Mammary epithelial cell (primary cell): ENCODE measurements around the gene ADAT1.

Source experiments
- CTCF ChIP-seq, 2 donors: IDR thresholded peaks in 1 of 2; conservative IDR thresholded peaks in 1 of 2; 2 replicates each; pipeline ENCODE4 v1.5.1; 2011 to 2012; ENCODE audit warnings: inconsistent platforms in 2 of 2, low read length in 2 of 2, mild to moderate bottlenecking in 2 of 2, control low read depth in 1 of 2, low read depth in 1 of 2; ENCODE audit not compliant: insufficient read depth in 1 of 2; ENCODE audit errors: extremely low read depth in 1 of 2
- EZH2 ChIP-seq: IDR thresholded peaks from 2 replicates; pipeline ENCODE4 v1.6.1; 2012; ENCODE audit warnings: low read length, inconsistent platforms, borderline replicate concordance

- no peak for TF ChIP-seq CTCF (conservative IDR thresholded peaks at IDR 0.05 in 1 of 2, IDR thresholded peaks at IDR 0.05 in 1 of 2; ENCODE audit: extremely low read depth in 1 of 2, insufficient read depth in 1 of 2, low read depth in 1 of 2, low read length in 2 of 2)
- no peak for TF ChIP-seq EZH2
Observed at GRCh38 chr16:75588716-75589115, 34.4 kb downstream of the ADAT1 start.
